HepG2 (cell line): Measurements from ENCODE around the gene PML. TPM values are rescaled to one million over a fixed set of nuclear protein-coding genes. Genes with fewer than 3 reads are reported as not detected.

ENCODE experiments used
- CBFB ChIP-seq: sonication (generic); formaldehyde crosslinking; IDR thresholded peaks from 2 replicates; pipeline ENCODE4 v1.4.0; 2020; ENCODE audit warnings: missing genetic modification reagents
- FOXA1 ChIP-seq, 2 experiments: fragments of 450-650 bp in 1 of 2; sonication (generic) in 1 of 2; formaldehyde crosslinking in 1 of 2; IDR thresholded peaks; 2 replicates each; pipeline versions ENCODE4 v1.4.0 to v1.6.1; 2016 to 2020; ENCODE audit warnings: missing genetic modification reagents in 1 of 2
- FOXA3 ChIP-seq: IDR thresholded peaks from 2 replicates; pipeline ENCODE4 v1.6.1; 2016; ENCODE audit warnings: missing genetic modification reagents, missing compliant biosample characterization
- KLF13 ChIP-seq: sonication (generic); formaldehyde crosslinking; IDR thresholded peaks from 2 replicates; pipeline ENCODE4 v1.4.0; 2020; ENCODE audit warnings: mild to moderate bottlenecking, missing genetic modification reagents
- KLF9 ChIP-seq: IDR thresholded peaks from 2 replicates; pipeline ENCODE4 v1.6.1; 2016; ENCODE audit warnings: low read depth
- MED8 ChIP-seq: sonication (generic); formaldehyde crosslinking; IDR thresholded peaks from 2 replicates; pipeline ENCODE4 v1.8.1; 2023; ENCODE audit warnings: mild to moderate bottlenecking, missing genetic modification reagents; ENCODE audit not compliant: insufficient replicate concordance
- NFKBIZ ChIP-seq: IDR thresholded peaks from 2 replicates; pipeline ENCODE4 v1.6.1; 2018; ENCODE audit warnings: missing genetic modification reagents, missing compliant biosample characterization
- NR1H2 ChIP-seq: sonication (generic); formaldehyde crosslinking; IDR thresholded peaks from 2 replicates; pipeline ENCODE4 v1.8.1; 2022; ENCODE audit warnings: low read depth, missing genetic modification reagents, borderline replicate concordance
- PAX8 ChIP-seq: sonication (generic); formaldehyde crosslinking; IDR thresholded peaks from 2 replicates; pipeline ENCODE4 v1.8.0; 2022; ENCODE audit warnings: mild to moderate bottlenecking, missing genetic modification reagents, borderline replicate concordance
- PHF5A ChIP-seq: IDR thresholded peaks from one replicate; pipeline ENCODE4 v1.6.1; 2018; ENCODE audit warnings: low read depth, missing genetic modification reagents; ENCODE audit not compliant: unreplicated experiment
- PRPF4 ChIP-seq: fragments of 200-400 bp; formaldehyde crosslinking; IDR thresholded peaks from 2 replicates; pipeline ENCODE4 v1.6.1; 2016; ENCODE audit warnings: low read length, low read depth; ENCODE audit not compliant: poor library complexity, severe bottlenecking
- RARA ChIP-seq: IDR thresholded peaks from 2 replicates; pipeline ENCODE4 v1.6.1; 2016; ENCODE audit warnings: missing genetic modification reagents, missing compliant biosample characterization
- SYNCRIP ChIP-seq: fragments of 200-400 bp; formaldehyde crosslinking; IDR thresholded peaks from 2 replicates; pipeline ENCODE4 v1.6.1; 2018; ENCODE audit warnings: mild to moderate bottlenecking, low read depth, low read length; ENCODE audit not compliant: insufficient read depth
- ZBTB14 ChIP-seq: sonication (generic); formaldehyde crosslinking; IDR thresholded peaks from 2 replicates; pipeline ENCODE4 v1.4.0; 2020; ENCODE audit warnings: missing genetic modification reagents
- ZNF292 ChIP-seq: sonication (generic); formaldehyde crosslinking; IDR thresholded peaks from 2 replicates; pipeline ENCODE4 v1.8.1; 2022; ENCODE audit warnings: mild to moderate bottlenecking, low read depth, missing genetic modification reagents, borderline replicate concordance
- ZNF484 ChIP-seq: sonication (generic); formaldehyde crosslinking; IDR thresholded peaks from 2 replicates; pipeline ENCODE4 v1.5.1; 2020; ENCODE audit warnings: mild to moderate bottlenecking, low read depth, missing genetic modification reagents, borderline replicate concordance
- ZNF550 ChIP-seq: sonication (generic); formaldehyde crosslinking; IDR thresholded peaks from 2 replicates; pipeline ENCODE4 v1.4.0; 2020; ENCODE audit warnings: mild to moderate bottlenecking, missing genetic modification reagents, borderline replicate concordance
- ZNF781 ChIP-seq: sonication (generic); formaldehyde crosslinking; IDR thresholded peaks from 2 replicates; pipeline ENCODE4 v1.5.1; 2020; ENCODE audit warnings: borderline replicate concordance, mild to moderate bottlenecking, missing genetic modification reagents; ENCODE audit errors: not compliant biosample characterization
- polyA plus RNA-seq, 8 experiments: library from polyadenylated mRNA; depleted of rRNA in 3 of 8; stranded (reverse) in 7 of 8; unstranded in 1 of 8; fragments of >200 nt; fragmentation: Illumina TruSeq in 4 of 8; extraction: Trizol in 4 of 8; gene quantifications; 2 replicates each; pipeline versions ENCODE4 v1.2.1 to v1.2.3, GENCODE V29; 2011 to 2016; ENCODE audit warnings: low read depth in 4 of 8, missing spikeins in 1 of 8, mixed read lengths in 1 of 8; ENCODE audit not compliant: insufficient read depth in 1 of 8
- total RNA-seq, 5 experiments: library from RNA; depleted of rRNA; stranded (reverse); fragments of >200 nt; fragmentation: Illumina TruSeq; extraction: Trizol; gene quantifications; 2 replicates each; pipeline ENCODE4 v1.2.3, GENCODE V29; 2016; ENCODE audit warnings: low read depth in 1 of 5
- TF ChIP-seq, protein P1 (sequence below): sonication (generic); formaldehyde crosslinking; IDR thresholded peaks from 2 replicates; pipeline ENCODE4; 2020; ENCODE audit warnings: missing genetic modification reagents, mild to moderate bottlenecking, borderline replicate concordance
- TF ChIP-seq, protein P2 (sequence below): sonication (generic); formaldehyde crosslinking; IDR thresholded peaks from 2 replicates; pipeline ENCODE4 v1.5.1; 2020; ENCODE audit warnings: mild to moderate bottlenecking, missing genetic modification reagents, borderline replicate concordance

The PML gene
- total and polyA plus RNA-seq, 2 of the 13 experiments (the other 11 are each of a cell fraction or from before 2014, with no cell fraction given): 2.9 to 3.9 TPM

- TF ChIP-seq, protein P1, sequence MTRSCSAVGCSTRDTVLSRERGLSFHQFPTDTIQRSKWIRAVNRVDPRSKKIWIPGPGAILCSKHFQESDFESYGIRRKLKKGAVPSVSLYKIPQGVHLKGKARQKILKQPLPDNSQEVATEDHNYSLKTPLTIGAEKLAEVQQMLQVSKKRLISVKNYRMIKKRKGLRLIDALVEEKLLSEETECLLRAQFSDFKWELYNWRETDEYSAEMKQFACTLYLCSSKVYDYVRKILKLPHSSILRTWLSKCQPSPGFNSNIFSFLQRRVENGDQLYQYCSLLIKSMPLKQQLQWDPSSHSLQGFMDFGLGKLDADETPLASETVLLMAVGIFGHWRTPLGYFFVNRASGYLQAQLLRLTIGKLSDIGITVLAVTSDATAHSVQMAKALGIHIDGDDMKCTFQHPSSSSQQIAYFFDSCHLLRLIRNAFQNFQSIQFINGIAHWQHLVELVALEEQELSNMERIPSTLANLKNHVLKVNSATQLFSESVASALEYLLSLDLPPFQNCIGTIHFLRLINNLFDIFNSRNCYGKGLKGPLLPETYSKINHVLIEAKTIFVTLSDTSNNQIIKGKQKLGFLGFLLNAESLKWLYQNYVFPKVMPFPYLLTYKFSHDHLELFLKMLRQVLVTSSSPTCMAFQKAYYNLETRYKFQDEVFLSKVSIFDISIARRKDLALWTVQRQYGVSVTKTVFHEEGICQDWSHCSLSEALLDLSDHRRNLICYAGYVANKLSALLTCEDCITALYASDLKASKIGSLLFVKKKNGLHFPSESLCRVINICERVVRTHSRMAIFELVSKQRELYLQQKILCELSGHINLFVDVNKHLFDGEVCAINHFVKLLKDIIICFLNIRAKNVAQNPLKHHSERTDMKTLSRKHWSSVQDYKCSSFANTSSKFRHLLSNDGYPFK (CRISPR knock-in tag): no peak
- no peak for TF ChIP-seq KLF9 (CRISPR knock-in tag)
- no peak for TF ChIP-seq ZNF484 (CRISPR knock-in tag)
- TF ChIP-seq SYNCRIP: no peak
- no peak for TF ChIP-seq PHF5A (CRISPR knock-in tag)
- TF ChIP-seq PRPF4: no peak
- peak; percentile 68; the same call in 1 of the 2 replicates for TF ChIP-seq ZNF292 (CRISPR knock-in tag)
- TF ChIP-seq ZNF781 (CRISPR knock-in tag): no peak
- peak; percentile 27; the same call in 1 of the 2 replicates for TF ChIP-seq CBFB (CRISPR knock-in tag)
- TF ChIP-seq FOXA1 (IDR thresholded peaks at IDR 0.05): no peak
- TF ChIP-seq FOXA1 (CRISPR knock-in tag; IDR thresholded peaks at IDR 0.05): no peak
- no peak for TF ChIP-seq MED8 (CRISPR knock-in tag)
- no peak for TF ChIP-seq ZBTB14
- TF ChIP-seq NFKBIZ (CRISPR knock-in tag): no peak
- no peak for TF ChIP-seq PAX8 (CRISPR knock-in tag)
- peak; percentile 68 for TF ChIP-seq RARA (CRISPR knock-in tag)
- TF ChIP-seq NR1H2 (CRISPR knock-in tag): no peak
- no peak for TF ChIP-seq FOXA3 (CRISPR knock-in tag)
- TF ChIP-seq, protein P2, sequence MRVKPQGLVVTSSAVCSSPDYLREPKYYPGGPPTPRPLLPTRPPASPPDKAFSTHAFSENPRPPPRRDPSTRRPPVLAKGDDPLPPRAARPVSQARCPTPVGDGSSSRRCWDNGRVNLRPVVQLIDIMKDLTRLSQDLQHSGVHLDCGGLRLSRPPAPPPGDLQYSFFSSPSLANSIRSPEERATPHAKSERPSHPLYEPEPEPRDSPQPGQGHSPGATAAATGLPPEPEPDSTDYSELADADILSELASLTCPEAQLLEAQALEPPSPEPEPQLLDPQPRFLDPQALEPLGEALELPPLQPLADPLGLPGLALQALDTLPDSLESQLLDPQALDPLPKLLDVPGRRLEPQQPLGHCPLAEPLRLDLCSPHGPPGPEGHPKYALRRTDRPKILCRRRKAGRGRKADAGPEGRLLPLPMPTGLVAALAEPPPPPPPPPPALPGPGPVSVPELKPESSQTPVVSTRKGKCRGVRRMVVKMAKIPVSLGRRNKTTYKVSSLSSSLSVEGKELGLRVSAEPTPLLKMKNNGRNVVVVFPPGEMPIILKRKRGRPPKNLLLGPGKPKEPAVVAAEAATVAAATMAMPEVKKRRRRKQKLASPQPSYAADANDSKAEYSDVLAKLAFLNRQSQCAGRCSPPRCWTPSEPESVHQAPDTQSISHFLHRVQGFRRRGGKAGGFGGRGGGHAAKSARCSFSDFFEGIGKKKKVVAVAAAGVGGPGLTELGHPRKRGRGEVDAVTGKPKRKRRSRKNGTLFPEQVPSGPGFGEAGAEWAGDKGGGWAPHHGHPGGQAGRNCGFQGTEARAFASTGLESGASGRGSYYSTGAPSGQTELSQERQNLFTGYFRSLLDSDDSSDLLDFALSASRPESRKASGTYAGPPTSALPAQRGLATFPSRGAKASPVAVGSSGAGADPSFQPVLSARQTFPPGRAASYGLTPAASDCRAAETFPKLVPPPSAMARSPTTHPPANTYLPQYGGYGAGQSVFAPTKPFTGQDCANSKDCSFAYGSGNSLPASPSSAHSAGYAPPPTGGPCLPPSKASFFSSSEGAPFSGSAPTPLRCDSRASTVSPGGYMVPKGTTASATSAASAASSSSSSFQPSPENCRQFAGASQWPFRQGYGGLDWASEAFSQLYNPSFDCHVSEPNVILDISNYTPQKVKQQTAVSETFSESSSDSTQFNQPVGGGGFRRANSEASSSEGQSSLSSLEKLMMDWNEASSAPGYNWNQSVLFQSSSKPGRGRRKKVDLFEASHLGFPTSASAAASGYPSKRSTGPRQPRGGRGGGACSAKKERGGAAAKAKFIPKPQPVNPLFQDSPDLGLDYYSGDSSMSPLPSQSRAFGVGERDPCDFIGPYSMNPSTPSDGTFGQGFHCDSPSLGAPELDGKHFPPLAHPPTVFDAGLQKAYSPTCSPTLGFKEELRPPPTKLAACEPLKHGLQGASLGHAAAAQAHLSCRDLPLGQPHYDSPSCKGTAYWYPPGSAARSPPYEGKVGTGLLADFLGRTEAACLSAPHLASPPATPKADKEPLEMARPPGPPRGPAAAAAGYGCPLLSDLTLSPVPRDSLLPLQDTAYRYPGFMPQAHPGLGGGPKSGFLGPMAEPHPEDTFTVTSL (CRISPR knock-in tag): 0 out of 2 replicates have a peak, but pooled peaks have one; percentile 10
- no peak for TF ChIP-seq KLF13 (CRISPR knock-in tag)
- TF ChIP-seq ZNF550 (CRISPR knock-in tag): no peak
These were observed 43.5 kb upstream of the PML start (continued) for GRCh38 chr15:73950831-73951561.
